ENCODE results near the gene CYTH4.

GRCh38 chr22:37240240-37240940 lies 41.9 kb upstream of the CYTH4 start:
- TF ChIP-seq POLR2AphosphoS5 (IDR thresholded peaks at IDR 0.05; ENCODE audit: low read depth, low read length), result no peak
- no peak for TF ChIP-seq RAD21 (IDR thresholded peaks at IDR 0.05; ENCODE audit: low read depth)

Data from HCT116 (cell line).